Pons (tissue), 1 donor: Measurements from ENCODE around the gene LAX1.

Experiments used
- DNase-seq: peaks from one replicate; pipeline ENCODE4 v3.0.0-alpha.2; 2016; ENCODE audit warnings: low spot score

Gene LAX1

GRCh38 chr1:203813581-203814341 is 48.8 kb downstream of the LAX1 start:
- DNase-seq = no peak

- DNase-seq = no peak
Measured at GRCh38 chr1:203818399-203818798, 53.4 kb downstream of the LAX1 start.

- no peak for DNase-seq
Measured at GRCh38 chr1:203823306-203823705, 58.3 kb downstream of the LAX1 start.
